ENCODE measurements around the gene FAM120A.
"Not testable (repeated sequence)": the region's sequence is repeated elsewhere in the genome, so short reads cannot be mapped to it uniquely, and the experiment has no call there.

FAM120A gene

GRCh38 chr9:93512170-93512812 is 60.8 kb downstream of the FAM120A start:
- DNase-seq, result not testable (repeated sequence)

GRCh38 chr9:93513606-93514005 is 62.1 kb downstream of the FAM120A start:
- no peak for DNase-seq

DNA sequence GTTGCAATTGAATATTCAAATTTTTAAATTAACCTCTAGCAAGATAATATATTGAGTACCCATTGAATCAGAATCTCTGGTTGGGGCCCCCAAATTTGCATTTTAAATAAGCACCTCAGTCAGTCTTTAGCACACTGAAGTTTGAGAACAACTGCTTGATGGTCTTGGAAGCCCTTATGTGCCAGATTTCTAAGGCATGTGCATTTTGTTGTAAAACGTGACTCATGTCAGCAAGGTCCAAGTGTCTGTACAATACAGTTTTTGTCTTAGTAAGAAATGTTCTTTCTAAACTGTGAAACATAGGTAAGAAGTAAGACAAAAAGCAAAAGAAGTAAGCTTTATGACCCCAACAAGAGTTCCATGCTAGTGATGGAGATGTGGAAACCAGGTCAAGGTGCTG is 65.8 kb downstream of the FAM120A start:
- no peak for DNase-seq

DNA sequence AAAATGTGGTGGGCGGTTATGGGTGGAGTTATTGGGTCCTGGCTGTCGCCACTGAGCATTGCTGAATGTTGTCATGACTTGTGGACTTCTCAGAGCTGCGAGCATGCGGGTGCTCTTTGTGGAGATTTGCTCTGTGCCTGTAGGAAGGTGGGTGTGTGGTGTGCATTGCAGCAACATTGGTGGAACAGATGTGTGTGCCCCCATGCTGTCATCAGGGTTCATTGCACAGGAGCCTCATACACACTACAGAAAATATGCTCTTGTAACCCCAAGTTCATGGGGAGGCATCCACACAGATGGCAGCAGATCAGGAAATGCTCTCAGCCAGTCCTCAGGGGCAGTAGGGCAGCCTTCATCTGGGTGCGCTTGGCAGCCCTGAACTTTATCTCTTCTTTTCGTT is 69.0 kb downstream of the FAM120A start:
- DNase-seq, result no peak

- no peak for DNase-seq
These were observed 71.3 kb downstream of the FAM120A start for GRCh38 chr9:93522736-93523135.

- DNase-seq, result no peak
These were observed 72.1 kb downstream of the FAM120A start for GRCh38 chr9:93523518-93524144.

DNA sequence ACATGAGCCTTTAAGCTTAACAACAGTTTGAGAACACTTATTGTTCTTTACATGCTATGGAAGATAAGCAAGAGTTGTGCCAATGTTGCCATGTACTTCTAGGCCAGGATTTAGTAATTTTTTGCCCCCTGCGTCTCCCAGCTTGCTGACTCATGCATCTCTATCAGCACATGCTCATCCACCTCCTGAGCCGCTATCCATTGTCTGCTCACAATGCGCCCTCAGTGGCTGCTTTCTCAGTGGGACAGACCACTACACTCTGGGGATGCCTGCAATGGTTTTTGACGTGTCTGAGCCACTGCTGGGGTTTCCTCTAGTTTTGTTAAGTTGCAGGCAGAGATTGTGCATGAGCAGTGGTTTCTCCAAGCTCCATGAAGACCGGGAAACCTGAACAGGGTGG is 74.0 kb downstream of the FAM120A start:
- no peak for DNase-seq

DNA sequence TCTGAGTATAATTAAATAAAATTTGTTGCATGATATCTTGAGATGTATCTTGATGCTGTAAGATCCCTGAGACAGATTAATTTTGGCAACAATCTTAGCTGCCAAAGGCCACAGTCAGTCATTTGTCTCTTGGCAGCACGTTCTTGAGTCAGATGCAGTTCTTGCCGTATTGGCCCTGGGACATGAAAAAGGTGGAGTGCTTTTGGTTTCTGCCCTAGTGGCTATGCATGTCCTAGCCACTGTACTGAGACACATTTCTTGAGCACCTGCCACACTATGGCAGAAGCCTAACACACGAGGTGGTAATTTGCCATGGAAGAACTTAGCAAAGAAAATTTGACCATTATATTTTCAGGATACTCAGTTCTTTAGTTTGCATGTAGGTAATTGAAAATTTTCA is 79.9 kb downstream of the FAM120A start:
- no peak for DNase-seq

DNA sequence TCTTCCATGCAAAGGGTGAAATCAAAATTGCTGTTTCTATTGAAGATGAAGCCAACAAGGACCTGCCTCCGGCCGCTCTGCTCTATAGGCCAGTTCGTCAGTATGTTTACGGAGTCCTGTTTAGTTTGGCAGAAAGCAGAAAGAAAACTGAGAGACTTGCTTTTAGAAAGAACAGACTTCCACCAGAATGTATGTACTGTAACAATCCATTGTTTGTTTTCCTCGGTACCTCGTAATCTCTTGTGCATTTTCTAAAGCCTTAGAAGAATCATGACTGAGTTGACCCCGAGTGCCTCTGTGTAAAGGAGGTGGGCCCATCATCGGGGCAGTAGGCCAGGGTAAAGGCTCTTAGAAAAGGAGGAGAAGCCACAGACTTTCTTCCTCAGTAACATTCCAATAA is 80.7 kb downstream of the FAM120A start:
- no peak for DNase-seq

DNA sequence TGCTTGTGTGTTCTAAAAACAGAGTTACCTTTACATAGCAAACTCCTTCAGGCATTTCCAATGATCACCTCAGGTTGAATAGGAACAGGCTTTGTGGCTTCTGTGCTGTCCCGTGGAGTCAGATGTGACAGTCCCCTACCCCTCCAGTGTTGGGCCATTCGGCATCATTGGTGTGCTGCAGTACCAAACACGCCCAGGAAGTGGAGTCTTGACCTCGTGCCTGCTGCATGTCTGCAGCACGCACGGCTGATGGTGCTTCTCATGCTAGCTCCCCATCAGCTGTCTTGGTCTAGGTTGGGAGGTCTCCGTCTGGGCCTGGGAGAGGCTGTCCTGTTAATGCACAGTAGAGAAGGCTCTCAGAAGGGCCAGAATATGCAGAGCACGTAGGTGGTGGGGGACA is 82.4 kb downstream of the FAM120A start:
- DNase-seq, result no peak

- no peak for DNase-seq
These were observed 84.7 kb downstream of the FAM120A start for GRCh38 chr9:93536167-93536566.

DNA sequence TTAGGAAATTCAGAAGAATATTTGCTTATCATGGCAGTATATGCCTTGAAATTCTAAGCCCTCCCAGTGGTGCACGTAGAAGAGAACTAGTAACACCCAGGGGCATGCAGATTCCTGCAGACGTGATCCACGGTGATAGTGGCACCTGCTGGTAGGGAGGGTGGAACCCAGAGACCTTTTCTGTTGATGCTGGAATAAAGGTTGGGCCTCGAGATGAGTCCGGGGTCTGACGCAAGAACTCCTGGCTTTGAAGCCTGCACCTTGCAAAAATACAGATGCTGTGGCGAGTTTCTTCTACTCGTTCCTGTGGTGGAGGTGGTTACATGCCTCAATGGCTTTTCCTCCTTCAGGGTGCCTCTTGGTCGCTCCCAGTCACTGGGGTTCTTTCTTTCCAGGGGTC is 85.4 kb downstream of the FAM120A start:
- no peak for DNase-seq

DNA sequence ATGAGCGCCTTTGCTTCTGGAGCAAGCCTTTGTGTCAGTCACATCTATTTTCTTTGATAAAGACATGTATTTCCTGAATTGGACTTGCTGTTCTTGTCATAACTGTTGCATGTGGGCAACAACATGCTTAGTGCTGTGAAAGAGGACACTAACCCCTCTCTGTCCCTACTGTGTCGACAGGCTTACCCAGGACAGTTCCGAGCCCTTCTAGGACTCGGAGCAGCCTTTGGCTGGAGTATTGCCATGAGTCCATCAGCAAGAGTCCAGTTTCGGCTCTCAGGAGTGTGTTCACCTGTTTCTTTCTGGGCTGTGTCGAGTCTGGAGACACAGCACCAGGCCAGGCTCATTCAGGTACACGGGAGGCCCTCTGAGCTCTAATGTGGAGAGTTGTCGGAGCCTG is 88.8 kb downstream of the FAM120A start:
- DNase-seq, result no peak

- DNase-seq, result no peak
These were observed 89.5 kb downstream of the FAM120A start for GRCh38 chr9:93541005-93541404.

DNA sequence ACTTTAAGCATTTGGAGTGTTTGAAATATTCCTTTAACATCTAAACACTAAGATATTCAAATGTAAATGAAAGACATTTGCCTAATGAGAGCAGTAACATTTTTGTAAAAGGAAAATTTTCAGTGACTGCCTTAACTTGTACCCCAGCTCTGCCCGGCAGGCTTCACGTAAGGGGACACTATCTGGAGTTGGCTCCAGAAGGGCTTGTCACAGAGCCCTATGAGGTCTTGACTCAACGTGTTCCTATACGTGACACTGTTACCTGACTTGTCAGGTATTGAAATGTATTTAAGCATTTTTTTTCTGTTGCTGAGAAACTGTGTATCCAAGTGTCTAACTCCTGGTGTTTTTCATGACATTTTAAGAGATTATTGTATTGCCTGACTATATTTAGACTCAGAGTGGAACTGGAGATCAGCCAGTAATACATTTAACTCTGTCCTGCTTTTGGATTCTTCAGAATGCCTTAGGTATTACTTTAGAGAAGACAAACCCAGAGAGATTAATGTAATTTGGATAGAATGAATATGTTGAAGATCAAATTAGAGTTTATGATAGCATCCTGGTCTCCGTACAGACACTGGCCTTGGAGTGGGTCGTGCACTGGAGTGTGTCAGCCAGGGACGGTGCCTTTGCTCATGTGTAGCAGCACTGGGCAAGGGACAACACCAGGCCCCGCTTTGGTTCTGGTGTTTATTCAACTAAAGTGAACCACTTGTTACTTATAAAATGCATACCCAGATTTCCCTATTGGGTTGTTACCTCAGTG is 90.3 kb downstream of the FAM120A start:
- no peak for DNase-seq

DNA sequence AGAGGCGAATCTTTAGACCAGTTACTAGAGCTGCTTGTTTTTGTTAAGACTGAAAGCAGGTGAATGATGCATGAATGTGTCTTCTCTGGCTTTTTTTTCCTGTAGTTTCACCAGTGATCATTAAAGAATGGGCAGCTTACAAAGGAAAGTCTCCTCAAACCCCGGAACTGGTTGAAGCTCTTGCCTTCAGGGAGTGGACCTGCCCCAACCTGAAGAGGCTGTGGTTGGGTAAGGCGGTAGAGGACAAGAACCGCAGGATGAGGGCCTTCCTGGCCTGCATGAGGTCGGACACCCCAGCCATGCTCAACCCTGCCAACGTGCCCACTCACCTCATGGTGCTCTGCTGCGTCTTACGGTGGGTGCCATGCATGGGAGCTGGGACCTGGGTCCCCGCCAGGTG is 91.6 kb downstream of the FAM120A start:
- no peak for DNase-seq

- no peak for DNase-seq
These were observed 94.9 kb downstream of the FAM120A start for GRCh38 chr9:93546356-93546755.

- no peak for DNase-seq
These were observed 98.1 kb downstream of the FAM120A start for GRCh38 chr9:93549611-93550010.

GRCh38 chr9:93552923-93553322 is 101.4 kb downstream of the FAM120A start:
- no peak for DNase-seq

DNA sequence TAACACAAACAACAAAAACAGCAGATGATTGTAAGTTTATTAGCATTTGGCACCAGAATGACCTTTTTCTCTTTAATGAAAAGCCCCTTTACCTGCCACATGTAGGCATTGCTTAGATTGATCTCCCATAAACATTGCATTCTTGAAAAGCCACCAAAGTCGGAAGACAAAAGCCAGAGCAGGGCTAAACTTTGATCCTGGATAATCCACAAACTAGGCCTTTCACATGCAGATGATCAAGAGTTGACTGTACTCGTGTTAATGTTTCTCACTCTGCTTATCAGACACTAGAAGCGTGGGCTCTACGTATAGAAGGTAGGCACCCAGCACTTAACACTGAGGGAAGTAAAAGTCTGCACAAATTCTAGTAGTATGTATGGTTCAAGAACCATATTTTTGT is 103.9 kb downstream of the FAM120A start:
- DNase-seq, result no peak

- no peak for DNase-seq
These were observed 106.1 kb downstream of the FAM120A start for GRCh38 chr9:93557366-93558137.

- DNase-seq, result no peak
These were observed 107.0 kb downstream of the FAM120A start for GRCh38 chr9:93558503-93558902.

DNA sequence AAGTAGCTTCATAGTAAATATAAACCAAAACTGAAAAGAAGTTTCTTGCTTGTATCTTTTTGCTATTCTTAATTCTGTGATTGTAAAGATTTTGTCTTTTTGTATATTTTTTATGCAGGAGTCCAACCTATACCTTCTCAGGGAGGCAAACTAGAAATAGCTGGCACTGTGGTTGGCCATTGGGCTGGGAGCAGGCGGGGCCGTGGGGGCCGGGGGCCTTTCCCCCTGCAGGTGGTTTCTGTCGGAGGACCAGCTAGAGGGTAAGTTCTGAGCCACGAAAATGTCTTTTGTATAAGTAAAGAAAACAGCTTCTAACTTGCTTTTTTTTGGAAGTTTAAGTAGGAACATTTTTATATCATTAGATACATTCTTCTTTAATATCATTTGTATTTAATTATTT is 109.5 kb downstream of the FAM120A start:
- no peak for DNase-seq

DNA sequence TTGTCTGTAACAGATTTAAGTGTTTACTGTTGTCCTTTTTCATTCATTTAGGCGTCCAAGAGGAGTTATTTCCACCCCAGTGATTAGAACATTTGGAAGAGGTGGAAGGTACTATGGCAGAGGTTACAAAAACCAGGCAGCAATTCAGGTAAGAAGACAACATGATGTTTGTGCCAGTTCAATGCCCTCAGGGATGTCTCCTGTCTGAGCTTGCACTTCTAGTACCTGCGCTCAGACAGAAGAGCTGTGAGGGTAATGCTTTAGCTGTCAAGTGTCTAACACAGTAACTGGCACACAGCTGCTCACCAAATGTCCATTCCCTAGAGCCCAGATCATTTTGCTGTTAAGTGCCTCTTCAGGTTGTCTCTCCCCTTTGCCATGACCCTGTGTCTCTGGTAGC is 110.7 kb downstream of the FAM120A start:
- DNase-seq, result no peak

Measured in activated T-cell treated with anti-CD3 and anti-CD28 coated beads for 4 hours (primary cell).